Hepatocyte (in vitro differentiated cells): ENCODE results near the gene KLLN. TPM values are rescaled to one million over a fixed set of nuclear protein-coding genes. Genes with fewer than 3 reads are reported as not detected.

Experiments
- DNase-seq: peaks from one replicate; pipeline ENCODE4 v3.0.0-alpha.2; 2016; ENCODE audit warnings: low spot score
- H2AFZ ChIP-seq: fragments of 200-600 bp; sonication (generic); 2 replicates; pipeline ENCODE4 v1.6.0; 2016; ENCODE audit warnings: antibody characterized with exemption, mild to moderate bottlenecking
- H3K27ac ChIP-seq: fragments of 200-600 bp; sonication (generic); 2 replicates; pipeline ENCODE4 v1.5.1; 2016; ENCODE audit warnings: mild to moderate bottlenecking
- H3K27me3 ChIP-seq: fragments of 200-600 bp; sonication (generic); 2 replicates; pipeline ENCODE4 v1.6.1; 2016
- H3K36me3 ChIP-seq: fragments of 200-600 bp; sonication (generic); replicated peaks from 2 replicates; pipeline ENCODE4 v1.5.1; 2016; ENCODE audit warnings: low read depth; ENCODE audit not compliant: insufficient read depth
- H3K4me1 ChIP-seq: fragments of 200-600 bp; sonication (generic); 2 replicates; pipeline ENCODE4 v1.5.1; 2016; ENCODE audit warnings: mild to moderate bottlenecking, moderate library complexity; ENCODE audit not compliant: insufficient read depth
- H3K4me2 ChIP-seq: fragments of 200-600 bp; sonication (generic); 2 replicates; pipeline ENCODE4 v1.6.0; 2016
- H3K4me3 ChIP-seq: fragments of 200-600 bp; sonication (generic); 2 replicates; pipeline ENCODE4 v1.5.1; 2016; ENCODE audit warnings: mild to moderate bottlenecking
- H3K79me2 ChIP-seq: fragments of 200-600 bp; sonication (generic); 2 replicates; pipeline ENCODE4 v1.6.0; 2017; ENCODE audit warnings: mild to moderate bottlenecking
- H3K9me2 ChIP-seq: fragments of 200-600 bp; sonication (generic); replicated peaks from 2 replicates; pipeline ENCODE4 v1.6.0; 2017; ENCODE audit warnings: mild to moderate bottlenecking; ENCODE audit not compliant: insufficient read depth
- H3K9me3 ChIP-seq: fragments of 200-600 bp; sonication (generic); 2 replicates; pipeline ENCODE4 v1.5.1; 2016; ENCODE audit warnings: low read depth, mild to moderate bottlenecking
- H4K20me1 ChIP-seq: fragments of 200-600 bp; sonication (generic); 2 replicates; pipeline ENCODE4 v1.6.0; 2016; ENCODE audit warnings: mild to moderate bottlenecking; ENCODE audit not compliant: insufficient read depth, poor library complexity, severe bottlenecking
- EZH2 ChIP-seq: fragments of 200-600 bp; sonication (generic); IDR thresholded peaks from 2 replicates; pipeline ENCODE4 v1.6.1; 2016; ENCODE audit warnings: antibody characterized with exemption, mild to moderate bottlenecking, borderline replicate concordance
- EZH2phosphoT487 ChIP-seq: fragments of 200-600 bp; sonication (generic); IDR thresholded peaks from one replicate; pipeline ENCODE4 v1.6.1; 2018; ENCODE audit warnings: antibody characterized with exemption, mild to moderate bottlenecking, low read depth, moderate library complexity; ENCODE audit not compliant: unreplicated experiment, severe bottlenecking
- WGBS: methylation state at CpG from one replicate; pipeline ENCODE4 v1.1.6; 2016; ENCODE audit warnings: low lambda C conversion rate; ENCODE audit errors: missing lambda C conversion rate; 5-methylcytosine and 5-hydroxymethylcytosine counted together
- polyA plus RNA-seq: library from polyadenylated mRNA; unstranded; fragments of >200 nt; fragmentation: Nextera tagmentation; extraction: Ambion mirVana; gene quantifications from 2 replicates; pipeline ENCODE4 v1.2.1, GENCODE V29; 2016
- total RNA-seq: library from RNA; depleted of rRNA; stranded (reverse); fragments of >200 nt; gene quantifications from 2 replicates; pipeline ENCODE4 v1.2.3, GENCODE V29; 2014
- TF ChIP-seq, protein P1 (sequence below): fragments of 200-600 bp; sonication (generic); IDR thresholded peaks from 2 replicates; pipeline ENCODE4 v1.5.1; 2016; ENCODE audit warnings: antibody characterized with exemption, mild to moderate bottlenecking; ENCODE audit not compliant: poor library complexity

Gene KLLN
- total and polyA plus RNA-seq, 2 experiments from 2014 or later: 0.21 to 0.53 TPM

DNA sequence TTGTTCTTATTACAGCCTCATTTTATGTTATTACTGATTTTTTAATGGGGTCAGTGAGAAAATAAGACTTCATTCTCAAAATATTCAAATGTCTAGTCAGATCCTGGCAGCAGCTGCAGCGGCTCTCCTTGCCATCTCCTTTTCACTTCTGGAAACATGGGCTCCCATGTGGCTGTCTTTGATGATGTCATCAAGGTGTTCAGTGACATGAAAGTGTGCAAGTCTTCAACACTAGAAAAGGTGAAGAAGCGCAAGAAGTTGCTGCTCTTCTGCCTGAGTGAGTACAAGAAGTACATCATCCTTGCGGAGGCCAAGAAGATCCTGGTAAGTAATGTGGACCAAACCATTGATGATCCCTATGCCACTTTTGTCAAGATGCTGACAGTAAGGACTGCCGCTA, 19.6 kb downstream of the KLLN start:
- H3K9me3 ChIP-seq: no peaks in the 10 kb centered on the region
- H3K9me2 ChIP-seq: no peaks in the 10 kb centered on the region
- no peaks in the 10 kb centered on the region for H3K27me3 ChIP-seq
- peak overlapping the region; percentile 86 for H3K27ac ChIP-seq
- WGBS: 98% methylated on average over 4 of the region's 4 CpGs
- TF ChIP-seq EZH2 (no peak), EZH2phosphoT487 (no peak)
- TF ChIP-seq, protein P1, sequence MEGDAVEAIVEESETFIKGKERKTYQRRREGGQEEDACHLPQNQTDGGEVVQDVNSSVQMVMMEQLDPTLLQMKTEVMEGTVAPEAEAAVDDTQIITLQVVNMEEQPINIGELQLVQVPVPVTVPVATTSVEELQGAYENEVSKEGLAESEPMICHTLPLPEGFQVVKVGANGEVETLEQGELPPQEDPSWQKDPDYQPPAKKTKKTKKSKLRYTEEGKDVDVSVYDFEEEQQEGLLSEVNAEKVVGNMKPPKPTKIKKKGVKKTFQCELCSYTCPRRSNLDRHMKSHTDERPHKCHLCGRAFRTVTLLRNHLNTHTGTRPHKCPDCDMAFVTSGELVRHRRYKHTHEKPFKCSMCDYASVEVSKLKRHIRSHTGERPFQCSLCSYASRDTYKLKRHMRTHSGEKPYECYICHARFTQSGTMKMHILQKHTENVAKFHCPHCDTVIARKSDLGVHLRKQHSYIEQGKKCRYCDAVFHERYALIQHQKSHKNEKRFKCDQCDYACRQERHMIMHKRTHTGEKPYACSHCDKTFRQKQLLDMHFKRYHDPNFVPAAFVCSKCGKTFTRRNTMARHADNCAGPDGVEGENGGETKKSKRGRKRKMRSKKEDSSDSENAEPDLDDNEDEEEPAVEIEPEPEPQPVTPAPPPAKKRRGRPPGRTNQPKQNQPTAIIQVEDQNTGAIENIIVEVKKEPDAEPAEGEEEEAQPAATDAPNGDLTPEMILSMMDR: no peak
- H3K4me3 ChIP-seq: no peak overlapping the region
- H3K4me2 ChIP-seq: no peak overlapping the region
- no peaks in the 10 kb centered on the region for H4K20me1 ChIP-seq
- H3K79me2 ChIP-seq: no peaks in the 10 kb centered on the region
- no peak for DNase-seq
- H3K36me3 ChIP-seq: no peaks in the 10 kb centered on the region
- H2AFZ ChIP-seq: no peak overlapping the region
- peaks cover 3% of the 10 kb centered on the region for H3K4me1 ChIP-seq

DNA sequence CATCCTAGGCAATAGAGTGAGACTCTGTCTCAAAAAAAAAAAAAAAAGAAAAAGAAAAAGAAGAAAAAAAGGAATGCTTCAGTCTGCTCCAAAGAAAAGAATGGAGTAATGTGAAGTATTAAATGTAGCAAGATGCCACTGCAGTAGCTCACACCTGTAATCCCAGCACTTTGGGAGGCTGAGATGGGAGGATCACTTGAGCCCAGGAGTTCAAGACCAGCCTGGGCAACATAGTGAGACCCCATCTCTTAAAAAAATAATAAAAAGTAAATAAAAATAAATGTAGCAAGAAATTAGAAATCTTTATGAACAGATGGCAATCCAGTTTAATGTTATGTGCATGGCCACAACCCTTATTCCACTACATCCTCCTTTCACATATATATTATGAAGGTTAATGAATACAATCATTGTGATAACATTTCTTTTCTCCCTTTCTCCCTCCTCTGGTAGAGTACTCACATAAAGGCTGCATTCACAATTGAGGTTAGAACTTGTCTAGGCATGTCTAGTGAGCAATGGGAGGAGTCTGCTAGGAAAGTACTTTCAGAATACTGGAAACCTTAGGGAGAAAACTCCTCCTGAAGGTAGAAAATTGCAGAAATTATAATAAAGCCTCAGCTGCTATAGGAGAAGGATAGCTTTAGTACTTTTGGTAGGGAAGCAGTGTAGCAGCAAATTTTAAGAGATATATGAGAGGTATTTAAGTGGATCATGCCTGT, 20.4 kb downstream of the KLLN start:
- H3K4me1 ChIP-seq: peaks cover 3% of the 10 kb centered on the region
- H4K20me1 ChIP-seq: no peaks in the 10 kb centered on the region
- no peak overlapping the region for H3K4me2 ChIP-seq
- no peaks in the 10 kb centered on the region for H3K9me3 ChIP-seq
- H3K27me3 ChIP-seq: no peaks in the 10 kb centered on the region
- no peak overlapping the region for H2AFZ ChIP-seq
- DNase-seq: peak; percentile 14
- no peak overlapping the region for H3K4me3 ChIP-seq
- H3K27ac ChIP-seq: peak overlapping the region; percentile 86
- no peak for TF ChIP-seq EZH2
- TF ChIP-seq, protein P1: no peak
- no peak for TF ChIP-seq EZH2phosphoT487
- H3K79me2 ChIP-seq: no peaks in the 10 kb centered on the region
- no peaks in the 10 kb centered on the region for H3K9me2 ChIP-seq
- H3K36me3 ChIP-seq: no peaks in the 10 kb centered on the region

DNA sequence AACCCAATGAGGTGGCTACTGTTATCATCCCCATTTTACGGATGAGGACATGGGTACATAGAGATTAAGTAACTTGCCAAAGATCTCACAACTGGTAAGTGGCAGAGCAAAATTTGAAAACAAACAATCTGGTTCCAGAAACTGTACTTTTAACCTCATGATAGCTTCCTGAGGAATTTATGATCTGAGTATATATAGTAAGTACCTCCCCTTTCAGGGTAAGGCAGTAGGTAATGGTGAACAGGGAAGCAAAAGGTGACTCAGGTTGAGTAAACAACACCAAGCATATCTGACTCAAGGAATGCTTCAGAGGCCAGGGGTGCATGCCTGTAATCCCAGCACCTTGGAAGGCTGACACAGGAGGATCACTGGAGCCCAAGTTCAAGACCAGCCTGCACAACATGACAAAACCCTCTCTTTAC, 21.1 kb downstream of the KLLN start:
- 74% methylated on average over 1 of the region's 1 CpG for WGBS

More for the DNA sequence above, 21.1 kb downstream of the KLLN start:
- H3K4me2 ChIP-seq: no peak overlapping the region
- no peak overlapping the region for H3K4me3 ChIP-seq
- no peaks in the 10 kb centered on the region for H3K27me3 ChIP-seq
- H3K9me3 ChIP-seq: no peaks in the 10 kb centered on the region
- DNase-seq: peak; percentile 75
- H4K20me1 ChIP-seq: no peaks in the 10 kb centered on the region
- no peak overlapping the region for H2AFZ ChIP-seq
- H3K9me2 ChIP-seq: no peaks in the 10 kb centered on the region
- H3K36me3 ChIP-seq: no peaks in the 10 kb centered on the region
- peak overlapping the region; percentile 86 for H3K27ac ChIP-seq
- peaks cover 3% of the 10 kb centered on the region for H3K4me1 ChIP-seq
- no peaks in the 10 kb centered on the region for H3K79me2 ChIP-seq
- TF ChIP-seq, protein P1: no peak
